ENCODE results near the gene CFL1.

Gene CFL1

GRCh38 chr11:65808744-65809341, 49.1 kb downstream of the CFL1 start:
- DNase-seq (ENCODE audit: low read depth in 2 of 2, low spot score in 1 of 2) = no peak

- no peak for DNase-seq (ENCODE audit: low read depth in 2 of 2, low spot score in 1 of 2)
These were observed 51.0 kb downstream of the CFL1 start for GRCh38 chr11:65806979-65807378.
